Stimulated activated CD4-positive, alpha-beta T cell treated with anti-CD3 and anti-CD28 coated beads, Interleukin-1b, Interleukin-23, amount 100 ng/mL, for 24 hours (primary cell): Measurements from ENCODE around the gene FBXL7.

ENCODE experiments used
- DNase-seq, 4 experiments: peaks; one replicate each; pipeline ENCODE4 v3.0.0-alpha.2; 2020; ENCODE audit warnings: low read depth in 4 of 4, low spot score in 1 of 4

Gene FBXL7

GRCh38 chr5:15499528-15500324 lies at the start of gene FBXL7:
TSS of gene FBXL7 (plus strand) at chr5:15500180.
- DNase-seq = no peak

DNA sequence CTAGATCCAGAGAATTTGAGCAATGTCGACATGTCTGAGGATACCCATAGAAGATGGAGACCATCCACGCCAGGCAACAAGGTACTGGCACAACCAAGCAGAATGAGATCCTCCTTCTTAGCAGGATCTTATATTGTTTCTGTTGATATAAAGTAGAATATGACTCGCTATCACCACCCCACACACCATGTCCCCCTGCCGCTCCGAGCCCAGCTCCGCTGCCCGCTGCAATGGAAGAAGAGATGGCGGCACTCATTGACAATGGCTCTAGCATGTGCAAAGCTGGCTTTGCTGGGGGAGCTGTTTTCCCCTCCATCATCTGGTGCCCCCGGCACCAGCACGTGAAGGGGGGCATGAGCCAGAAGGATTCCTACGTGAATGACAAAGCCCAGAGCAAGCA lies 49.5 kb upstream of the FBXL7 start:
- DNase-seq = no peak

DNA sequence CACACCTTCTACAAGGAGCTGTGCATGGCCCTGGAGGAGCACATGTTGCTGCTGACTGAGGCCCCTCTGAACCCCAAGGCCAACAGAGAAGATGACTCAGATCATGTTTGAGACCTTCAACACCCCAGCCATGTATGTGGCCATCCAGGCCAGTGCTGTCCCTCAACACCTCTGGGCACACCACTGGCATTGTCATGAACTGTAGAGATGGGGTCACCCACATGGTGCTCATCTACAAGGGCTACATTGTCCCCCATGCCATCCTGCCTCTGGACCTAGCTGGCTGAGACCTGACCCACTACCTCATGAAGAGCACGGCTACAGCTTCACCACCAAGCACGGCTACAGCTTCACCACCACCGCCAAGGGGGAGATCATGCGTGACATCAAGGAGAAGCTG lies 49.0 kb upstream of the FBXL7 start:
- no peak for DNase-seq

- no peak for DNase-seq
Observed at GRCh38 chr5:15452030-15452429, 48.0 kb upstream of the FBXL7 start.

DNA sequence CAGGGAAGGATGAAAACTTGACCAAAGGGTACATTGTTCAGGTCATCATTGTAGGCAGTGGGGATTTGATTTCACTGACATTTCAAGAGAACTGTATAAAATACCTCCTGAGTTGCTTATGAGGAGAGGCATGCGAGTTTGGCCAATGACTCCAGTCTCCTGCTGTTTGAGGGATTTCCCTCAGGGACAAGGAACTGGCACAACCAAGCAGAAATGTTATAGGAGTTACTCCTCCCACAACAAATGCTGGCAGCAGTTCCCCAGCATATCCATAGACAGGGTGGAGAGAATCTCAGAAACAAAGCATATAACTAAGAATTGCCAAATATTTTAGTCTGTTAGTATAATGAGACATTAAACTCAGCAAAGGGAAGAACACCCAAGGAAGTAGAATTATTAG lies 47.2 kb upstream of the FBXL7 start:
- DNase-seq = no peak

DNA sequence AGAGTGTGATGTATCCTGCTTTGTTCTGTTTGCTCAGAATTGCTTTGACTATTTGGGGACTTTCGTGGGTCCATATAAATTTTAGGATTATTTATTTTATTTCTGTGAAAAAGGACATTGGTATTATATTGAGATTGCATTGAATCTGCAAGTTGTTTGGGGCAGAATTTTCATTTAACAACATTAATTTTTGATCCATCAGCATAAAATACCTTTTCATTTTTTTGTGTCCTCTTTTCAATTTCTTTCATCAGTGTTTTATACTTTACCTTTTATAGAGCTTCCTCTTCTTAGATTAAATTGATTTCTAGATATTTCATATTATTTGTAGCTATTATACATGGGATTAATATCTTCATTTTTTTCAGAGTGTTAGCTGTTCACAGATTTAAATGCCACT lies 40.8 kb upstream of the FBXL7 start:
- DNase-seq = no peak

- no peak for DNase-seq
Observed at GRCh38 chr5:15463231-15463980, 36.6 kb upstream of the FBXL7 start.

DNA sequence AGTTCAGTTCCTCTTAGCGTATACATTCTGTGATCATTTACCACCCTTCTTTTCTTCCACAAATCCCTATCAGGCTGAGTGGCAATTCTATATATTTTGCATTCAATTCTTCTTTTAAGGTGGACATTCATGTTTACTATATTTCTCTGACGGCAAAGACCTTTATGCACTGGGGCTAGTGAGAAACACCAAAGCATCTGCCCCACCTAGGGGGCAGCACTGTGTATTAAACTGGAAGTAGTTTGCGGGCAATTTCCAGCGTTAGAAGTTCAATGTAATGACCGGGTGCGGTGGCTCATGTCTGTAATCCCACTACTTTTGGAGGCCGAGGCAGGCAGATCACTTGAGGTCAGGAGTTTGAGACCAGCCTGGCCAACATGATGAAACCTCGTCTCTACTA lies 27.9 kb upstream of the FBXL7 start:
- DNase-seq = no peak

DNA sequence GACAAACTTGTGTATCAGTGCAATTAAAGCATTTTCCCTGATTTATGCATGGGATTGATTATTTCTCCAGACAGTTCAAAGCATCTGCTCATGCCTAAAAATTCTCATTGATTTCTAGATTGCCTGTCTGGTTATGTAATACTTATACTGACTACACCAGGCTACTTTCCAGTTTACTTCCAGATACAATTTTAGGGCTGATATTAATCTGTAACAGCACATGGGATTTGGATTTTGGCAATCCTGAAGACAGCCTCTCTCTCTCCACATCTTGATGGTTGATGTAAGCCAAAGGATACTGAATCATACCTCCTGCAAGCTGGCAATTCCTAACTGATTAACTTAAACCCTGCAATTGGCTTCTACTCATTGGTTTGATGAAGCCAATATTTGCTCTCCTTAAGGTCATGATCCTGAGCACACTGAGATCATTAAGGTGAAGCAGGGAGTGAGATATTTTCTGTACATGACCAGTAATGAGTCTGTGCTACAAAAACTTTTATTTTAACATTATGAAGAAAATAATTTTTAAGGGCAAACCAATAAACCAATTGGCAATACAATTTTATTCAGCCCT lies 25.7 kb upstream of the FBXL7 start:
- DNase-seq = no peak

DNA sequence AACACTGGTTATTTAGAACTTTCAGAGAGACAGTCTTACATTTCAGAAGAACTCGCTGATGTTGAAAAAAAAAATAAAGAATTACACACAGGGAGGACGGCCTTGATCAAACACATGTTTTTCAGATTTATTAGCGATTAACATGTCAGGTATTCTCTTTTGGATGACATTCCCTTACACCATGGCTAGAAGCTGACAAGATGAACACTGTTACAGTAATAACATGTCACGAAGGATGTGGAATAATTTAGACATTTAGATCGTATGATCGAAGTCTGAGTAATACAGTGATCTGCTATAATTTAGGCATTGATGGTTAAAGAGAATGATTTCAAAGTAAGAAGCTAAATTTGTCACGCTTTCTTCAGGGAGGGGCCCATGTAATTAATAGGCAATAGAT lies 24.6 kb upstream of the FBXL7 start:
- DNase-seq = no peak

DNA sequence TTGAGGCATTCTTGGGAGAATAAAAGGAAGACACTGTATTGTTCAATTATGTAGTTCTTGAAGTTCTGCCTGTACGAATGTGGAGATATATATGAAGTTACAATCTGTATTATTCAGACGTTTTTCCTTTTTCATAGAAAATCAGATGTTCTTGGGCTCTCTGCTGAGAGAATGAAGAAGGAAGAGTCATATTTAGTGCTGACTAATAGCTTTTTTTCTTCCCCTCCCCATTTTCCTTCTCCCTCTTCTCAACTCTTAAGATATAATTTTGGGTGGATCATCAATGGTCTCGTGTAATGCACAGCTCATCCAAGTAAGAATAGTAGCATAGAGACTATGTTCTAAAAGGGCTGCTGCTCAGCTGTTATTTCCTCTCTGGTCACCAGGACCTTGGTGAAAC lies 23.0 kb upstream of the FBXL7 start:
- no peak for DNase-seq

DNA sequence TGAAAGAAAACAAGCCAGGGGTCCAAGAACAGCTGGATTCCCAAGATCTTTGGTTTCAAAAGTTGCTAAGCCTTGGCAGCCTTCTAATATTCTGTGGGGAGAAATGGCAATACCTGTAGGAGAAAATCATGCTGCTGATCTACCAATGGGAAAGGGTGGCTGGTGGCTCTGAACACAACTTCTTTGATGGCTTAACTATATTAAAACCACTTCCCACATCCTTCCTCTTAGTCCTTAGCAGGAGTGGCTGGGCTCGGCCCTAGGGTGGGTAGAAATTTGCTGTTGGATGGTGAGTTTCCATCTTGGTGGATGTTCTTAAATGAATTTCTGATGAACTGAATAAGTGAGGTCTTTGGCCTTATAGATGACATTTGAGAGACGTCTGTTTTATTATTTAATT lies 19.5 kb upstream of the FBXL7 start:
- DNase-seq = no peak

- DNase-seq = no peak
Observed at GRCh38 chr5:15483351-15484097, 16.5 kb upstream of the FBXL7 start.

DNA sequence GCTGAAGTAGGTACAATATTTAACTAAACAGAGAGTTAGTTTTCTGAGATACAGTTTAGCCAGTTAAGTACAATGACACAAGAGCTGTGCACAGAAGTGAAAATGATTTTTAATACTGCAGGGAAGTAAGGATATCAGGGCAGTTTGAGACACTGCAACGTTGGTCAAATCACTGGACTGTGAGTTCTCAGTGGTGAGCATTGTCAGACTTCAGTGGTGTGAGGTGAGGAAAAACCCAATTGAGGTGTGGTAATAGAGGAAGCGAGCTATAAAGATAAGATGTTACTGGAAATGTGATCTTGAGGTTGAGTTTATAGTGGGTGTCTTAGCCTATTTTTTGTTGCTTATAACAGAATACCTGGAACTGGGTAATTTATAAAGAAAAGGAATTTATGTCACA lies 12.8 kb upstream of the FBXL7 start:
- no peak for DNase-seq

DNA sequence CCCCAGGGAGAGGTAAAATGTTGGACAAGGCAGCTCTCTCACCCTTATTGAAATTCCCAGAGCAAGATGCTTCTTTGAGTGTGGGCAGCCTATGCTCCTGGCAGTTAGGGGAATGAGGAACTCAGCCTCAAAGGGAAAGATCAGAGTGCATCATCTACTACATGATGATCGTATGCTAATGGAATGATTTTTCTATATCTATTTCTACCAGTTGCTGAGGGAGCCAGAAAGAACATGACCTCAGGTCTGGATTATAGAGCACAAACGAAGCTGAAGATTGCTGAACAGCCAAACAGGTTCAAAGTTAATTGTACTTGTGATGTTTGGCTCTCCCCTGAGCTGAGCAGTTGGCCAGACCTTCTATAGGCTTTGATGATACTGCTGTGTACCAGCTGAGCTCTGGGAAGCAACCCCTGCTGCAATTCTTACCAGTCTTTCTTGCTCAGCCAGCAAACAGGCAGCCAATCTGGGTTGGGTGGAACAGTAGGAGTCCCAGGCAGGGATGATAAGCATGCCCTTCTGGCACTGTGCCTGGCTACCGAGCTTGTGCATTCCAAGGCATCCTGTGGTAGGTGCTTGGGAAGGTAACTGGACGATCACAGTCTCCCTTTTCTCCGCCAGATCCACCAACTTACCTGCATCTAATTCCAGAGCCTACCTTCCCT lies 10.3 kb upstream of the FBXL7 start:
- no peak for DNase-seq

GRCh38 chr5:15492545-15492944 lies 7.4 kb upstream of the FBXL7 start:
- DNase-seq = no peak

DNA sequence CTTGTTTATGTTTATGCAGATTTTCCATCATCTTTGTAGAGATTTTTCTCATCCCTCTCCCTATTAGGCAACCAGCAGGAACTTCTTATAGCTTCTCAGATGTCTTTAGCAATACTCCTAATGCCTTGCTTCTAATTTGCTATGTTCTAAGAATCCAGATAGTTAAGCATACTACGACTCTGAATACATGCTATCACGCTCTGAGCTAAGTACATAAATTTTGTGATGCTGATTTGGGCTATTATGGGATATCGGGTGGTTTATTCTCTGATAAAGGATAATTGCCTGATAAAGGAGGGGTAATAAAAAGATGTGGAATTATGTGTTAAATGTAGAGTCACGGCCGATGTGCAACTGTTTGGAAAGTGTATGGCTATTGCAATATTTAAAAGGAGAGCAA lies 6.5 kb upstream of the FBXL7 start:
- no peak for DNase-seq

DNA sequence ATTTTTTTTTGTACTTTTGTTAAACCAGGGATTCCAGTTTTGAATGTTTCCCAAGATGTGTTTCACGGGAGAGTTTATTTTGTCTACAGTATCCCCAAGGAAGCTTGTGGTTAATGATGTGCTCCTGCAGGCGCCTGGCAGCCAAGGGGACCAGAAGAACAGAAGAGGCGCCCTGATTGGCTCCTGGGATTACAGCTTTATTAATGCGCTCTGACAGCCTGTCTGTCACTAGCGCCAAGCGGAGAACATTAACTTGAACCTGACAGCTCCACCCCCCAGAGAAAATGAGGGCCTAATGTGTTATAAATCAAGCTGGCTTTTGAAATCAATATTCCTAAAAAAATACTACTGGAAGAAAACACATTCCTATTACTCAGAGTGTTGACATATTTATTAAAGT lies 5.0 kb upstream of the FBXL7 start:
- DNase-seq = no peak

- no peak for DNase-seq
Observed at GRCh38 chr5:15496886-15497285, 3.1 kb upstream of the FBXL7 start.

GRCh38 chr5:15500325-15501001 lies 483 bp downstream of the FBXL7 start:
- no peak for DNase-seq
